CD14-positive monocyte (primary cell): ENCODE measurements around the gene ARID4B. TPM values are rescaled to one million over a fixed set of nuclear protein-coding genes. Genes with fewer than 3 reads are reported as not detected.
A peak's percentile ranks its signal among the peaks of the same experiment; 100 is the strongest.

Source experiments
- DNase-seq, 3 donors: peaks; one replicate each; pipeline ENCODE4 v3.0.0-alpha.2; 2011 to 2022
- H2AFZ ChIP-seq: 2 replicates; pipeline ENCODE4 v1.6.0; 2012; ENCODE audit warnings: mild to moderate bottlenecking, low read depth, low read length, inconsistent platforms; ENCODE audit not compliant: insufficient read depth, poor library complexity, severe bottlenecking
- H3K27ac ChIP-seq, 2 donors: 1 replicate in 1 of 2; 2 replicates in 1 of 2; pipeline ENCODE4 v1.5.1; 2012 to 2013; ENCODE audit warnings: low read length in 2 of 2, control low read depth in 1 of 2, inconsistent platforms in 1 of 2, low read depth in 1 of 2, mild to moderate bottlenecking in 1 of 2
- H3K27me3 ChIP-seq, 2 donors: one replicate each; pipeline versions ENCODE4 v1.6.0 to v1.6.1; 2011 to 2013; ENCODE audit warnings: low read length in 2 of 2; ENCODE audit not compliant: control insufficient read depth in 2 of 2, insufficient read depth in 2 of 2
- H3K36me3 ChIP-seq, 2 donors: replicated peaks in 1 of 2; 1 replicate in 1 of 2; 2 replicates in 1 of 2; pipeline versions ENCODE4 v1.5.1 to v1.6.1; 2012 to 2013; ENCODE audit warnings: low read length in 2 of 2, control low read depth in 1 of 2, inconsistent platforms in 1 of 2, mild to moderate bottlenecking in 1 of 2; ENCODE audit not compliant: insufficient read depth in 2 of 2, control insufficient read depth in 1 of 2
- H3K4me1 ChIP-seq, 2 donors: 1 replicate in 1 of 2; 2 replicates in 1 of 2; pipeline versions ENCODE4 v1.5.1 to v1.6.1; 2012 to 2013; ENCODE audit warnings: low read length in 2 of 2, control low read depth in 1 of 2, inconsistent platforms in 1 of 2, mild to moderate bottlenecking in 1 of 2, moderate library complexity in 1 of 2; ENCODE audit not compliant: insufficient read depth in 2 of 2, control insufficient read depth in 1 of 2
- H3K4me2 ChIP-seq: replicated peaks from 2 replicates; pipeline ENCODE3; 2012; ENCODE audit warnings: low read length, moderate library complexity, mild to moderate bottlenecking; ENCODE audit not compliant: poor library complexity, severe bottlenecking; ENCODE audit errors: extremely low read depth
- H3K4me3 ChIP-seq, 3 experiments: fragments of 200-600 bp in 1 of 3; sonication (generic) in 1 of 3; replicated peaks in 1 of 3; 1 replicate in 2 of 3; 2 replicates in 1 of 3; pipeline ENCODE4 v1.5.1; 2011 to 2013; ENCODE audit warnings: low read length in 3 of 3, mild to moderate bottlenecking in 3 of 3, control low read depth in 2 of 3, low read depth in 2 of 3, inconsistent platforms in 1 of 3, moderate library complexity in 1 of 3
- H3K79me2 ChIP-seq: 2 replicates; pipeline ENCODE4 v1.6.0; 2012; ENCODE audit warnings: mild to moderate bottlenecking, control low read depth, inconsistent platforms, low read length, moderate library complexity; ENCODE audit not compliant: insufficient read depth
- H3K9ac ChIP-seq: 2 replicates; pipeline ENCODE4 v1.6.0; 2017; ENCODE audit warnings: low read length, mild to moderate bottlenecking; ENCODE audit not compliant: insufficient read depth, poor library complexity, severe bottlenecking
- H3K9me3 ChIP-seq, 2 donors: replicated peaks in 1 of 2; 1 replicate in 1 of 2; 2 replicates in 1 of 2; pipeline versions ENCODE4 v1.5.1 to v1.6.1; 2012 to 2013; ENCODE audit warnings: low read length in 2 of 2, control low read depth in 1 of 2; ENCODE audit not compliant: control insufficient read depth in 1 of 2, insufficient read depth in 1 of 2
- H4K20me1 ChIP-seq: 2 replicates; pipeline ENCODE4 v1.6.0; 2012; ENCODE audit warnings: mild to moderate bottlenecking, low read length, control low read depth, moderate library complexity; ENCODE audit not compliant: insufficient read depth
- H3K27ac Mint-ChIP-seq, 7 donors: one replicate each; pipeline ENCODE4 v1.8.0; 2020; ENCODE audit warnings: mild to moderate bottlenecking in 7 of 7, mixed read lengths in 7 of 7, moderate library complexity in 6 of 7, inconsistent platforms in 2 of 7
- H3K27me3 Mint-ChIP-seq, 3 donors: one replicate each; pipeline ENCODE4 v1.8.0; 2021 to 2022; ENCODE audit warnings: low read depth in 3 of 3, mild to moderate bottlenecking in 3 of 3, mixed read lengths in 3 of 3, moderate library complexity in 3 of 3, inconsistent platforms in 1 of 3
- H3K36me3 Mint-ChIP-seq, 2 donors: one replicate each; pipeline ENCODE4 v1.8.0; 2020; ENCODE audit warnings: mixed read lengths in 2 of 2, inconsistent platforms in 1 of 2, mild to moderate bottlenecking in 1 of 2
- H3K4me1 Mint-ChIP-seq: one replicate; pipeline ENCODE4 v1.8.0; 2020; ENCODE audit warnings: mild to moderate bottlenecking, mixed read lengths
- H3K4me3 Mint-ChIP-seq, 2 donors: one replicate each; pipeline ENCODE4 v1.8.0; 2020; ENCODE audit warnings: mild to moderate bottlenecking in 2 of 2, mixed read lengths in 2 of 2, moderate library complexity in 1 of 2
- H3K9me3 Mint-ChIP-seq, 7 donors: one replicate each; pipeline ENCODE4 v1.8.0; 2020 to 2022; ENCODE audit warnings: mixed read lengths in 7 of 7, mild to moderate bottlenecking in 6 of 7, moderate library complexity in 6 of 7, inconsistent platforms in 2 of 7
- WGBS: methylation state at CpG from one replicate; pipeline ENCODE4 v1.1.5; 2013; ENCODE audit warnings: missing lambda C conversion rate; ENCODE audit not compliant: insufficient coverage; 5-methylcytosine and 5-hydroxymethylcytosine counted together
- intact Hi-C, 2 donors: fragments of 100-400 bp; cut with micrococcal nuclease; formaldehyde crosslinking; loops; one replicate each; pipeline versions ENCODE4 v1.15.0 to v1.15.1; 2023
- polyA plus RNA-seq, 3 donors: library from polyadenylated mRNA; depleted of rRNA in 1 of 3; unstranded in 2 of 3; stranded (reverse) in 1 of 3; fragments of 300-500 nt in 2 of 3; fragments of >200 nt in 1 of 3; fragmentation: Illumina TruSeq in 2 of 3; gene quantifications; 1 replicate in 2 of 3; 2 replicates in 1 of 3; pipeline ENCODE4 v1.2.3, GENCODE V29; 2012 to 2021
- TF ChIP-seq, protein P1 (sequence below): fragments of 200-600 bp; IDR thresholded peaks from one replicate; pipeline ENCODE4 v1.8.0; 2022; ENCODE audit warnings: antibody characterized with exemption, mild to moderate bottlenecking

The ARID4B gene
- polyA plus RNA-seq, 3 donors = 9.3 to 15.4 (median 11.1) TPM

- Histone ChIP-seq H3K27ac (peak within 1 kb of the TSS; percentile 88 to 96), H3K4me1 (peaks cover 20 to 28% of the 10 kb centered on the region in 2 donors), H3K36me3 (peaks cover 14 to 44% of the 10 kb centered on the region in 2 donors), H3K79me2 (peaks cover 50% of the 10 kb centered on the region), H3K4me2 (peak within 1 kb of the TSS; percentile 97), H3K27me3 (no peaks in the 10 kb centered on the region), H4K20me1 (peaks cover 41% of the 10 kb centered on the region), H2AFZ (peak within 1 kb of the TSS; percentile 96), H3K9ac (peak within 1 kb of the TSS; percentile 95), H3K4me3 (peak within 1 kb of the TSS; percentile 86 to 96 (median 89)), H3K9me3 (no peaks in the 10 kb centered on the region)
- Mint-ChIP-seq H3K4me3 (peak within 1 kb of the TSS; percentile 94 to 96), H3K9me3 (no peaks in the 10 kb centered on the region), H3K27me3 (no peaks in the 10 kb centered on the region), H3K36me3 (peaks cover 27 to 49% of the 10 kb centered on the region in 2 donors), H3K27ac (peak within 1 kb of the TSS; percentile 96 to 99 (median 98)), H3K4me1 (peaks cover 20% of the 10 kb centered on the region)
- intact Hi-C loops = loop anchor here (5.0 to 10.0 kb wide), 2 partner anchors 34 to 196 kb away; partner anchors contain the start of genes ARID4B (in 1 of the 2), GGPS1 (in 1 of the 2) and RBM34 (in 1 of the 2)
- TF ChIP-seq, protein P1, sequence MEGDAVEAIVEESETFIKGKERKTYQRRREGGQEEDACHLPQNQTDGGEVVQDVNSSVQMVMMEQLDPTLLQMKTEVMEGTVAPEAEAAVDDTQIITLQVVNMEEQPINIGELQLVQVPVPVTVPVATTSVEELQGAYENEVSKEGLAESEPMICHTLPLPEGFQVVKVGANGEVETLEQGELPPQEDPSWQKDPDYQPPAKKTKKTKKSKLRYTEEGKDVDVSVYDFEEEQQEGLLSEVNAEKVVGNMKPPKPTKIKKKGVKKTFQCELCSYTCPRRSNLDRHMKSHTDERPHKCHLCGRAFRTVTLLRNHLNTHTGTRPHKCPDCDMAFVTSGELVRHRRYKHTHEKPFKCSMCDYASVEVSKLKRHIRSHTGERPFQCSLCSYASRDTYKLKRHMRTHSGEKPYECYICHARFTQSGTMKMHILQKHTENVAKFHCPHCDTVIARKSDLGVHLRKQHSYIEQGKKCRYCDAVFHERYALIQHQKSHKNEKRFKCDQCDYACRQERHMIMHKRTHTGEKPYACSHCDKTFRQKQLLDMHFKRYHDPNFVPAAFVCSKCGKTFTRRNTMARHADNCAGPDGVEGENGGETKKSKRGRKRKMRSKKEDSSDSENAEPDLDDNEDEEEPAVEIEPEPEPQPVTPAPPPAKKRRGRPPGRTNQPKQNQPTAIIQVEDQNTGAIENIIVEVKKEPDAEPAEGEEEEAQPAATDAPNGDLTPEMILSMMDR = no peak
- WGBS = under 1% methylated on average over 65 of the region's 67 CpGs
- DNase-seq = peak; percentile 98 to 99 (median 98)
These were observed 199.3 kb downstream of the ARID4B start, which contains the start of gene TOMM20 for GRCh38 chr1:235128456-235129328. Gene TOMM20 (minus strand): TSS chr1:235128837. CDS start chr1:235128715, 122 bp downstream.

- intact Hi-C loops = loop anchor here (5.0 to 10.0 kb wide), 2 partner anchors 34 to 197 kb away; partner anchors contain the start of genes ARID4B (in 1 of the 2), GGPS1 (in 1 of the 2) and RBM34 (in 1 of the 2)
- peaks cover 49% of the 10 kb centered on the region for H4K20me1 ChIP-seq
- peak overlapping the region; percentile 96 for H2AFZ ChIP-seq
These were observed 200.1 kb downstream of the ARID4B start for GRCh38 chr1:235127732-235128455.

More at GRCh38 chr1:235127732-235128455, 200.1 kb downstream of the ARID4B start:
- peaks cover 22 to 47% of the 10 kb centered on the region in 2 donors for H3K36me3 Mint-ChIP-seq
- Histone ChIP-seq H3K27me3 (no peaks in the 10 kb centered on the region), H3K36me3 (peaks cover 8 to 40% of the 10 kb centered on the region in 2 donors), H3K4me3 (peak overlapping the region; percentile 86 to 96 (median 89)), H3K9ac (peak overlapping the region; percentile 95), H3K4me1 (peaks cover 20 to 28% of the 10 kb centered on the region in 2 donors), H3K79me2 (peaks cover 58% of the 10 kb centered on the region), H3K27ac (peak overlapping the region; percentile 88 to 96), H3K4me2 (peak overlapping the region; percentile 97), H3K9me3 (no peaks in the 10 kb centered on the region)
- WGBS = 4% methylated on average over 22 of the region's 35 CpGs
- H3K27me3 Mint-ChIP-seq = no peaks in the 10 kb centered on the region
- peaks cover 26% of the 10 kb centered on the region for H3K4me1 Mint-ChIP-seq
- H3K27ac Mint-ChIP-seq = peak overlapping the region; percentile 96 to 99 (median 98)
- TF ChIP-seq, protein P1 = no peak
- no peaks in the 10 kb centered on the region for H3K9me3 Mint-ChIP-seq
- peak overlapping the region; percentile 94 to 96 for H3K4me3 Mint-ChIP-seq
- DNase-seq = peak in 1 of 3 donors; percentile 13
